ENCODE data around the gene BMAL1. TPM values are rescaled to one million over a fixed set of nuclear protein-coding genes. Genes with fewer than 3 reads are reported as not detected.

BMAL1 gene
- total RNA-seq, 1 experiment from 2014 or later: 3.3 TPM

DNA sequence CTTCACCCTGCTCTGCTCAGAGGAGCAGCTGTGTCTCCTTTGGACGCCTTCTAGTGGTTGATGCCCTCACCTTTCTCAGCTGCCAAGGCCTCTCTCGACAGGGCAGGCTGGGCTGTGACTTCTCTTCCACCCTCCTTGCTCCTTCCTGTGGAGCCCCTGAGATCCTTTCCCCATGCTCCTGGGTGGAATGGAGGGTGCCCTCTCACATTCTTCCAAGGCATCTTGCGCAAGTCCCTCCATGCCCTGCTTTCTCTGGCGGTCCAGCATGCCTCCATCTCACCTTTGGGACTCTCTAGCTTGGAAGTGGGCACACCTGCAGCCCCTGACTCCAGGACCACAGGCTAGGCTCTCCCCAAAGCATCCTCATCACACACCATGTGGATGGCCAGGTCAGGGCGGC lies 68.9 kb downstream of the BMAL1 start:
- Histone ChIP-seq H3K4ac (ENCODE audit: low read depth, low read length) (no peak overlapping the region), H2BK120ac (ENCODE audit: low read depth, low read length, poor library complexity, severe bottlenecking) (no peak overlapping the region), H2AK5ac (ENCODE audit: insufficient read length, low read length) (no peak overlapping the region), H4K20me1 (ENCODE audit: control insufficient read depth, insufficient read depth, insufficient read length) (no peaks in the 10 kb centered on the region), H3K14ac (ENCODE audit: insufficient read depth, low read length) (no peak overlapping the region; the same call in 1 of the 2 replicates), H2BK12ac (ENCODE audit: insufficient read length, low read depth, low read length) (no peak overlapping the region), H2BK20ac (ENCODE audit: low read depth, low read length, poor library complexity, severe bottlenecking) (no peak overlapping the region), H3K18ac (ENCODE audit: insufficient read length, low read depth, low read length) (no peak overlapping the region), H2BK5ac (ENCODE audit: insufficient read length, low read length) (no peak overlapping the region), H3K9me3 (ENCODE audit: control insufficient read depth, low read depth, low read length) (no peaks in the 10 kb centered on the region), H4K5ac (ENCODE audit: insufficient read length, low read depth, low read length) (no peak overlapping the region), H3T11ph (ENCODE audit: low read length) (no peak overlapping the region), H3K27me3 (ENCODE audit: insufficient read depth, low read length) (no peaks in the 10 kb centered on the region), H3K9ac (ENCODE audit: extremely low read depth, insufficient read length, low read length) (no peak overlapping the region), H3K79me2 (ENCODE audit: insufficient read depth, low read length) (no peaks in the 10 kb centered on the region), H4K8ac (replicated peaks; ENCODE audit: insufficient read length, low read depth, low read length) (no peak overlapping the region), H3K4me2 (ENCODE audit: insufficient read depth, insufficient read length, low read length) (no peak overlapping the region), H3K23ac (ENCODE audit: insufficient read length, low read depth, low read length) (no peak overlapping the region), H3K4me1 (ENCODE audit: insufficient read depth, low read length) (no peaks in the 10 kb centered on the region), H3K79me1 (ENCODE audit: insufficient read depth, low read depth, low read length, poor library complexity, severe bottlenecking) (no peaks in the 10 kb centered on the region), H2AFZ (ENCODE audit: low read length) (no peak overlapping the region), H3K56ac (ENCODE audit: insufficient read length, low read depth, low read length) (no peak overlapping the region), H3K23me2 (ENCODE audit: insufficient read length, low read depth, low read length, poor library complexity, severe bottlenecking) (peaks cover 4% of the 10 kb centered on the region), H2BK15ac (ENCODE audit: low read depth, low read length) (no peak overlapping the region), H4K91ac (ENCODE audit: insufficient read length, low read depth, low read length) (no peak overlapping the region), H3K27ac (ENCODE audit: insufficient read length, low read depth, low read length) (no peak overlapping the region)
- no peaks in the 10 kb centered on the region for H3K36me3 Mint-ChIP-seq (ENCODE audit: insufficient read depth in 1 of 3, low read depth in 3 of 3)
- DNase-seq: no peak
- peaks cover 9 to 10% of the 10 kb centered on the region in 2 experiments for H3K4me1 Mint-ChIP-seq
- H3K27me3 Mint-ChIP-seq (ENCODE audit: low read depth): no peaks in the 10 kb centered on the region
- H3K4me3 Mint-ChIP-seq: no peak overlapping the region
- no CpG with 5 or more reads among the region's 5 CpGs for WGBS (ENCODE audit: extremely low coverage, insufficient read length, low lambda C conversion rate)
- TF ChIP-seq, protein P1, sequence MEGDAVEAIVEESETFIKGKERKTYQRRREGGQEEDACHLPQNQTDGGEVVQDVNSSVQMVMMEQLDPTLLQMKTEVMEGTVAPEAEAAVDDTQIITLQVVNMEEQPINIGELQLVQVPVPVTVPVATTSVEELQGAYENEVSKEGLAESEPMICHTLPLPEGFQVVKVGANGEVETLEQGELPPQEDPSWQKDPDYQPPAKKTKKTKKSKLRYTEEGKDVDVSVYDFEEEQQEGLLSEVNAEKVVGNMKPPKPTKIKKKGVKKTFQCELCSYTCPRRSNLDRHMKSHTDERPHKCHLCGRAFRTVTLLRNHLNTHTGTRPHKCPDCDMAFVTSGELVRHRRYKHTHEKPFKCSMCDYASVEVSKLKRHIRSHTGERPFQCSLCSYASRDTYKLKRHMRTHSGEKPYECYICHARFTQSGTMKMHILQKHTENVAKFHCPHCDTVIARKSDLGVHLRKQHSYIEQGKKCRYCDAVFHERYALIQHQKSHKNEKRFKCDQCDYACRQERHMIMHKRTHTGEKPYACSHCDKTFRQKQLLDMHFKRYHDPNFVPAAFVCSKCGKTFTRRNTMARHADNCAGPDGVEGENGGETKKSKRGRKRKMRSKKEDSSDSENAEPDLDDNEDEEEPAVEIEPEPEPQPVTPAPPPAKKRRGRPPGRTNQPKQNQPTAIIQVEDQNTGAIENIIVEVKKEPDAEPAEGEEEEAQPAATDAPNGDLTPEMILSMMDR (conservative IDR thresholded peaks at IDR 0.05): no peak
- H3K9me3 Mint-ChIP-seq: peaks cover 0 to 2% of the 10 kb centered on the region in 2 experiments; a peak in 1 of 5 replicates
- no peak overlapping the region for H3K27ac Mint-ChIP-seq
